Stimulated activated naive B cell treated with anti-CD40 and anti-IgM and Interleukin-4, amounts not matched to agents 10 μg/mL and 1 μg/mL and 100 μg/mL, for 72 hours (primary cell): Measurements from ENCODE around the gene ECSCR.
"Not testable (repeated sequence)": the region's sequence is repeated elsewhere in the genome, so short reads cannot be mapped to it uniquely, and the experiment has no call there.

Source experiments
- ATAC-seq, 2 donors: fragments of 150-1000 bp; cut with Tn5 transposase; replicated peaks; 2 replicates each; pipeline ENCODE4 v1.10.0; 2021; ENCODE audit warnings: moderate library complexity in 1 of 2
- DNase-seq: peaks from one replicate; pipeline ENCODE4 v3.0.0; 2021
- H3K27ac Mint-ChIP-seq: one replicate; pipeline ENCODE4 v1.8.0; 2022; ENCODE audit warnings: mild to moderate bottlenecking, mixed read lengths
- H3K27me3 Mint-ChIP-seq, 2 donors: one replicate each; pipeline ENCODE4 v1.8.0; 2022; ENCODE audit warnings: mixed read lengths in 2 of 2
- H3K36me3 Mint-ChIP-seq, 2 donors: one replicate each; pipeline ENCODE4 v1.8.0; 2022; ENCODE audit warnings: mixed read lengths in 2 of 2, mild to moderate bottlenecking in 1 of 2
- H3K4me1 Mint-ChIP-seq, 2 donors: one replicate each; pipeline ENCODE4 v1.8.0; 2022; ENCODE audit warnings: mixed read lengths in 2 of 2, mild to moderate bottlenecking in 1 of 2
- H3K4me3 Mint-ChIP-seq, 2 donors: one replicate each; pipeline ENCODE4 v1.8.0; 2022; ENCODE audit warnings: mild to moderate bottlenecking in 2 of 2, mixed read lengths in 2 of 2, moderate library complexity in 1 of 2
- H3K9me3 Mint-ChIP-seq, 2 donors: one replicate each; pipeline ENCODE4 v1.8.0; 2022; ENCODE audit warnings: mixed read lengths in 2 of 2, mild to moderate bottlenecking in 1 of 2

ECSCR gene

GRCh38 chr5:139462586-139463276 is at the start of gene ECSCR:
ECSCR (minus strand) TSS chr5:139462743; CDS start chr5:139462670, 73 bp downstream.
- ATAC-seq (no peak), DNase-seq (no peak)
- no peaks in the 10 kb centered on the region for H3K27me3 Mint-ChIP-seq
- H3K4me3 Mint-ChIP-seq, result no peak within 1 kb of the TSS
- no peaks in the 10 kb centered on the region for H3K9me3 Mint-ChIP-seq
- H3K36me3 Mint-ChIP-seq, result no peaks in the 10 kb centered on the region
- H3K4me1 Mint-ChIP-seq, result peaks cover 4 to 6% of the 10 kb centered on the region in 2 donors
- no peak within 1 kb of the TSS for H3K27ac Mint-ChIP-seq

- ATAC-seq, H3K4me1 Mint-ChIP-seq, H3K27ac Mint-ChIP-seq, DNase-seq, H3K36me3 Mint-ChIP-seq, H3K4me3 Mint-ChIP-seq, H3K9me3 Mint-ChIP-seq, H3K27me3 Mint-ChIP-seq: not testable (repeated sequence)
These were observed 42.2 kb upstream of the ECSCR start for GRCh38 chr5:139504722-139505121.

GRCh38 chr5:139503879-139504278 is 41.3 kb upstream of the ECSCR start:
- H3K27ac Mint-ChIP-seq, result not testable (repeated sequence)

GRCh38 chr5:139503036-139503817 is 40.7 kb upstream of the ECSCR start:
- not testable (repeated sequence) for DNase-seq, H3K4me3 Mint-ChIP-seq, H3K27me3 Mint-ChIP-seq, H3K36me3 Mint-ChIP-seq, ATAC-seq, H3K9me3 Mint-ChIP-seq, H3K4me1 Mint-ChIP-seq, H3K27ac Mint-ChIP-seq

More at GRCh38 chr5:139503879-139504278, 41.3 kb upstream of the ECSCR start:
- not testable (repeated sequence) for H3K27me3 Mint-ChIP-seq, ATAC-seq, H3K9me3 Mint-ChIP-seq, H3K36me3 Mint-ChIP-seq, H3K4me1 Mint-ChIP-seq, H3K4me3 Mint-ChIP-seq, DNase-seq

GRCh38 chr5:139501381-139501780 is 38.8 kb upstream of the ECSCR start:
- ATAC-seq (no peak), DNase-seq (no peak)
- Mint-ChIP-seq H3K36me3 (no peaks in the 10 kb centered on the region), H3K4me1 (no peaks in the 10 kb centered on the region), H3K4me3 (no peak overlapping the region), H3K27ac (no peak overlapping the region), H3K9me3 (no peaks in the 10 kb centered on the region), H3K27me3 (peaks cover 0 to 4% of the 10 kb centered on the region in 2 donors)

GRCh38 chr5:139495638-139496435 is 33.3 kb upstream of the ECSCR start:
- no peak overlapping the region for H3K4me3 Mint-ChIP-seq
- H3K27me3 Mint-ChIP-seq, result peaks cover 0 to 3% of the 10 kb centered on the region in 2 donors
- H3K27ac Mint-ChIP-seq, result no peak overlapping the region
- no peaks in the 10 kb centered on the region for H3K36me3 Mint-ChIP-seq
- H3K9me3 Mint-ChIP-seq, result no peaks in the 10 kb centered on the region
- H3K4me1 Mint-ChIP-seq, result peaks cover 1 to 10% of the 10 kb centered on the region in 2 donors
- no peak for ATAC-seq
- DNase-seq, result no peak

GRCh38 chr5:139494832-139495231 is 32.3 kb upstream of the ECSCR start:
- no peak overlapping the region for H3K4me3 Mint-ChIP-seq
- no peak overlapping the region for H3K27ac Mint-ChIP-seq
- H3K4me1 Mint-ChIP-seq, result peaks cover 1 to 10% of the 10 kb centered on the region in 2 donors
- no peak for ATAC-seq
- H3K9me3 Mint-ChIP-seq, result no peaks in the 10 kb centered on the region
- H3K36me3 Mint-ChIP-seq, result no peaks in the 10 kb centered on the region
- peaks cover 0 to 3% of the 10 kb centered on the region in 2 donors for H3K27me3 Mint-ChIP-seq
- no peak for DNase-seq

- Mint-ChIP-seq H3K4me1 (peaks cover 1 to 10% of the 10 kb centered on the region in 2 donors), H3K27me3 (peaks cover 0 to 3% of the 10 kb centered on the region in 2 donors), H3K36me3 (no peaks in the 10 kb centered on the region), H3K9me3 (no peaks in the 10 kb centered on the region), H3K27ac (no peak overlapping the region), H3K4me3 (no peak overlapping the region)
- ATAC-seq, result no peak
- DNase-seq, result no peak
These were observed 31.7 kb upstream of the ECSCR start for GRCh38 chr5:139494256-139494655.

- Mint-ChIP-seq H3K4me3 (no peak overlapping the region), H3K27ac (no peak overlapping the region), H3K9me3 (no peaks in the 10 kb centered on the region), H3K36me3 (no peaks in the 10 kb centered on the region), H3K27me3 (peaks cover 0 to 3% of the 10 kb centered on the region in 2 donors), H3K4me1 (peaks cover 5 to 16% of the 10 kb centered on the region in 2 donors)
- DNase-seq (no peak), ATAC-seq (no peak)
These were observed 30.2 kb upstream of the ECSCR start for GRCh38 chr5:139492700-139493192.

- Mint-ChIP-seq H3K9me3 (no peaks in the 10 kb centered on the region), H3K27me3 (peaks cover 0 to 3% of the 10 kb centered on the region in 2 donors), H3K36me3 (no peaks in the 10 kb centered on the region), H3K4me1 (peaks cover 5 to 16% of the 10 kb centered on the region in 2 donors), H3K4me3 (no peak overlapping the region), H3K27ac (peak overlapping the region; percentile 76)
- no peak for ATAC-seq
- no peak for DNase-seq
These were observed 25.7 kb upstream of the ECSCR start for GRCh38 chr5:139488260-139488659.

- ATAC-seq (no peak), DNase-seq (no peak)
- H3K27ac Mint-ChIP-seq, result no peak overlapping the region
- H3K27me3 Mint-ChIP-seq, result no peaks in the 10 kb centered on the region
- no peak overlapping the region for H3K4me3 Mint-ChIP-seq
- peaks cover 18 to 23% of the 10 kb centered on the region in 2 donors for H3K4me1 Mint-ChIP-seq
- no peaks in the 10 kb centered on the region for H3K9me3 Mint-ChIP-seq
- H3K36me3 Mint-ChIP-seq, result no peaks in the 10 kb centered on the region
These were observed 23.7 kb upstream of the ECSCR start for GRCh38 chr5:139486201-139486600.

- ATAC-seq, DNase-seq, H3K36me3 Mint-ChIP-seq, H3K9me3 Mint-ChIP-seq, H3K27me3 Mint-ChIP-seq: not testable (repeated sequence)
- Mint-ChIP-seq H3K4me1 (peaks cover 16 to 20% of the 10 kb centered on the region in 2 donors), H3K27ac (peak overlapping the region; percentile 83), H3K4me3 (peak overlapping the region; percentile 41 to 71)
These were observed 20.3 kb upstream of the ECSCR start for GRCh38 chr5:139482890-139483208.

GRCh38 chr5:139482050-139482889 is 19.7 kb upstream of the ECSCR start, which contains the start of gene STING1:
STING1 (minus strand) TSS chr5:139482758; CDS start chr5:139481704, 1,054 bp downstream.
- DNase-seq (peak; percentile 17), ATAC-seq (peak; percentile 73)
- H3K9me3 Mint-ChIP-seq, result no peaks in the 10 kb centered on the region
- H3K4me3 Mint-ChIP-seq, result peak within 1 kb of the TSS; percentile 41 to 71
- no peaks in the 10 kb centered on the region for H3K36me3 Mint-ChIP-seq
- peaks cover 0 to 5% of the 10 kb centered on the region in 2 donors for H3K27me3 Mint-ChIP-seq
- peaks cover 16 to 20% of the 10 kb centered on the region in 2 donors for H3K4me1 Mint-ChIP-seq
- H3K27ac Mint-ChIP-seq, result peak within 1 kb of the TSS; percentile 83
